Effector memory CD4-positive, alpha-beta T cell (primary cell): ENCODE results near the gene SORCS2.

ENCODE experiments used
- DNase-seq, 3 donors: peaks; one replicate each; pipeline ENCODE4 v3.0.0-alpha.2; 2020
- H3K27ac ChIP-seq: 2 replicates; pipeline ENCODE4 v1.7.0; 2013; ENCODE audit warnings: mild to moderate bottlenecking, low read length, moderate library complexity; ENCODE audit not compliant: insufficient read depth, poor library complexity, severe bottlenecking
- H3K27me3 ChIP-seq: replicated peaks from 2 replicates; pipeline ENCODE4 v1.7.0; 2013; ENCODE audit warnings: mild to moderate bottlenecking, low read length; ENCODE audit not compliant: insufficient read depth, control insufficient read depth, poor library complexity, severe bottlenecking
- H3K36me3 ChIP-seq: 2 replicates; pipeline ENCODE4 v1.7.0; 2013; ENCODE audit warnings: mild to moderate bottlenecking, low read length, moderate library complexity; ENCODE audit not compliant: control insufficient read depth, insufficient read depth
- H3K4me1 ChIP-seq: 2 replicates; pipeline ENCODE4 v1.7.0; 2013; ENCODE audit warnings: low read length, mild to moderate bottlenecking; ENCODE audit not compliant: control insufficient read depth, insufficient read depth, poor library complexity, severe bottlenecking
- H3K4me3 ChIP-seq: 2 replicates; pipeline ENCODE4 v1.7.0; 2013; ENCODE audit warnings: low read length, low read depth, mild to moderate bottlenecking; ENCODE audit not compliant: insufficient read depth, poor library complexity, severe bottlenecking
- H3K9me3 ChIP-seq: 2 replicates; pipeline ENCODE4 v1.7.0; 2013; ENCODE audit warnings: mild to moderate bottlenecking, low read length, moderate library complexity; ENCODE audit not compliant: control insufficient read depth

Gene SORCS2

GRCh38 chr4:7709431-7709830, 517.1 kb downstream of the SORCS2 start:
- no peaks in the 10 kb centered on the region for H3K36me3 ChIP-seq
- H3K27ac ChIP-seq, result no peak overlapping the region
- no peak for DNase-seq
- H3K4me1 ChIP-seq, result no peaks in the 10 kb centered on the region
- no peak overlapping the region for H3K4me3 ChIP-seq
- no peaks in the 10 kb centered on the region for H3K27me3 ChIP-seq
- H3K9me3 ChIP-seq, result no peaks in the 10 kb centered on the region

GRCh38 chr4:7710126-7710525, 517.8 kb downstream of the SORCS2 start:
- Histone ChIP-seq H3K4me1 (no peaks in the 10 kb centered on the region), H3K4me3 (no peak overlapping the region), H3K36me3 (no peaks in the 10 kb centered on the region), H3K27me3 (no peaks in the 10 kb centered on the region), H3K27ac (no peak overlapping the region), H3K9me3 (no peaks in the 10 kb centered on the region)
- DNase-seq, result no peak

GRCh38 chr4:7710576-7711306, 518.4 kb downstream of the SORCS2 start:
- Histone ChIP-seq H3K36me3 (no peaks in the 10 kb centered on the region), H3K4me1 (no peaks in the 10 kb centered on the region), H3K27ac (no peak overlapping the region), H3K4me3 (no peak overlapping the region), H3K9me3 (no peaks in the 10 kb centered on the region), H3K27me3 (no peaks in the 10 kb centered on the region)
- DNase-seq, result no peak

- H3K9me3 ChIP-seq, result no peaks in the 10 kb centered on the region
- no peaks in the 10 kb centered on the region for H3K36me3 ChIP-seq
- H3K27ac ChIP-seq, result no peak overlapping the region
- H3K4me1 ChIP-seq, result no peaks in the 10 kb centered on the region
- no peak for DNase-seq
- no peak overlapping the region for H3K4me3 ChIP-seq
- no peaks in the 10 kb centered on the region for H3K27me3 ChIP-seq
Observed at GRCh38 chr4:7711307-7711963, 519.1 kb downstream of the SORCS2 start.

- Histone ChIP-seq H3K27me3 (no peaks in the 10 kb centered on the region), H3K9me3 (no peaks in the 10 kb centered on the region), H3K36me3 (no peaks in the 10 kb centered on the region), H3K27ac (no peak overlapping the region), H3K4me1 (no peaks in the 10 kb centered on the region), H3K4me3 (no peak overlapping the region)
- DNase-seq, result no peak
Observed at GRCh38 chr4:7712021-7712671, 519.8 kb downstream of the SORCS2 start.

- DNase-seq, result no peak
Observed at GRCh38 chr4:7713757-7714156, 521.4 kb downstream of the SORCS2 start.

GRCh38 chr4:7714176-7714575, 521.8 kb downstream of the SORCS2 start:
- DNase-seq, result no peak
- Histone ChIP-seq H3K4me1 (no peaks in the 10 kb centered on the region), H3K4me3 (no peak overlapping the region), H3K9me3 (no peaks in the 10 kb centered on the region), H3K27me3 (no peaks in the 10 kb centered on the region), H3K36me3 (no peaks in the 10 kb centered on the region), H3K27ac (no peak overlapping the region)

More at GRCh38 chr4:7713757-7714156, 521.4 kb downstream of the SORCS2 start:
- Histone ChIP-seq H3K27me3 (no peaks in the 10 kb centered on the region), H3K4me1 (no peaks in the 10 kb centered on the region), H3K9me3 (no peaks in the 10 kb centered on the region), H3K4me3 (no peak overlapping the region), H3K36me3 (no peaks in the 10 kb centered on the region), H3K27ac (no peak overlapping the region)

GRCh38 chr4:7714738-7715137, 522.4 kb downstream of the SORCS2 start:
- Histone ChIP-seq H3K9me3 (no peaks in the 10 kb centered on the region), H3K4me1 (no peaks in the 10 kb centered on the region), H3K36me3 (no peaks in the 10 kb centered on the region), H3K4me3 (no peak overlapping the region), H3K27ac (no peak overlapping the region), H3K27me3 (no peaks in the 10 kb centered on the region)
- DNase-seq, result no peak

- Histone ChIP-seq H3K4me3 (no peak overlapping the region), H3K9me3 (no peaks in the 10 kb centered on the region), H3K27me3 (no peaks in the 10 kb centered on the region), H3K36me3 (no peaks in the 10 kb centered on the region), H3K27ac (no peak overlapping the region), H3K4me1 (no peaks in the 10 kb centered on the region)
- no peak for DNase-seq
Observed at GRCh38 chr4:7715271-7716009, 523.1 kb downstream of the SORCS2 start.
